Fibroblast of mammary gland (primary cell): ENCODE results near the gene MPV17.

Experiments
- DNase-seq: peaks from one replicate; pipeline ENCODE4 v3.0.0-alpha.2; 2010; ENCODE audit warnings: low read depth
- H3K4me3 ChIP-seq: 2 replicates; pipeline ENCODE4 v1.5.1; 2011; ENCODE audit warnings: low read depth, mild to moderate bottlenecking, low read length, moderate library complexity; ENCODE audit not compliant: control insufficient read depth
- CTCF ChIP-seq: conservative IDR thresholded peaks from 2 replicates; pipeline ENCODE4 v1.5.1; 2011; ENCODE audit warnings: low read depth, low read length, inconsistent platforms; ENCODE audit not compliant: control insufficient read depth, insufficient read depth

MPV17 gene

GRCh38 chr2:27322766-27323595, at the start of gene MPV17:
MPV17 (minus strand) TSS chr2:27323097; CDS start chr2:27322517, 580 bp downstream.
- no peak for TF ChIP-seq CTCF

GRCh38 chr2:27370816-27371620, 48.1 kb upstream of the MPV17 start:
- peak; percentile 63 for DNase-seq
- H3K4me3 ChIP-seq = peak overlapping the region; percentile 93
- TF ChIP-seq CTCF = no peak

More at GRCh38 chr2:27322766-27323595, at the start of gene MPV17:
- H3K4me3 ChIP-seq = peak within 1 kb of the TSS; percentile 99
- peak; percentile 90 for DNase-seq

- peak; percentile 99 for DNase-seq
- H3K4me3 ChIP-seq = peak within 1 kb of the TSS; percentile 93
- TF ChIP-seq CTCF = peak; percentile 54
Measured at GRCh38 chr2:27370026-27370815, 47.3 kb upstream of the MPV17 start, which contains the start of the genes EIF2B4 and SNX17. EIF2B4 (minus strand) TSS chr2:27370338; CDS start chr2:27370314, 24 bp downstream. SNX17 (plus strand) TSS chr2:27370616; CDS start chr2:27370744, 128 bp downstream.

- peak overlapping the region; percentile 93 for H3K4me3 ChIP-seq
- TF ChIP-seq CTCF = no peak
- DNase-seq = peak; percentile 59
Measured at GRCh38 chr2:27369471-27370025, 46.7 kb upstream of the MPV17 start.

- no peak for TF ChIP-seq CTCF
- no peak overlapping the region for H3K4me3 ChIP-seq
- DNase-seq = no peak
Measured at GRCh38 chr2:27363933-27364332, 41.0 kb upstream of the MPV17 start.
